ENCODE data around the gene MS4A18.
"Not testable (repeated sequence)": the region's sequence is repeated elsewhere in the genome, so short reads cannot be mapped to it uniquely, and the experiment has no call there.

Gene MS4A18

GRCh38 chr11:60724420-60724819 is at the start of gene MS4A18:
Gene MS4A18 (plus strand): TSS chr11:60724720.
- DNase-seq, result no peak

GRCh38 chr11:60678231-60678630 is 46.3 kb upstream of the MS4A18 start:
- not testable (repeated sequence) for DNase-seq

- no peak for DNase-seq
Observed at GRCh38 chr11:60679879-60680278, 44.6 kb upstream of the MS4A18 start.

- DNase-seq, result no peak
Observed at GRCh38 chr11:60680455-60681119, 43.9 kb upstream of the MS4A18 start.

GRCh38 chr11:60684541-60684848 is 40.0 kb upstream of the MS4A18 start:
- DNase-seq, result not testable (repeated sequence)

- no peak for DNase-seq
Observed at GRCh38 chr11:60691661-60692060, 32.9 kb upstream of the MS4A18 start.

GRCh38 chr11:60699284-60699691 is 25.2 kb upstream of the MS4A18 start, which contains the start of gene MS4A8:
Gene MS4A8 (plus strand): TSS chr11:60699612. CDS start chr11:60700861, 1,249 bp downstream.
- no peak for DNase-seq

GRCh38 chr11:60699936-60700335 is 24.6 kb upstream of the MS4A18 start:
- no peak for DNase-seq

- no peak for DNase-seq
Observed at GRCh38 chr11:60700689-60701468, 23.6 kb upstream of the MS4A18 start.

GRCh38 chr11:60701469-60701818 is 23.1 kb upstream of the MS4A18 start:
- DNase-seq, result no peak

GRCh38 chr11:60703374-60703773 is 21.1 kb upstream of the MS4A18 start:
- no peak for DNase-seq

GRCh38 chr11:60705895-60706294 is 18.6 kb upstream of the MS4A18 start:
- no peak for DNase-seq

- no peak for DNase-seq
Observed at GRCh38 chr11:60706931-60707330, 17.6 kb upstream of the MS4A18 start.

GRCh38 chr11:60710482-60710881 is 14.0 kb upstream of the MS4A18 start:
- DNase-seq, result no peak

- no peak for DNase-seq
Observed at GRCh38 chr11:60711276-60711675, 13.2 kb upstream of the MS4A18 start.

GRCh38 chr11:60713423-60713822 is 11.1 kb upstream of the MS4A18 start:
- DNase-seq, result not testable (repeated sequence)

GRCh38 chr11:60717956-60718355 is 6.6 kb upstream of the MS4A18 start:
- peak; percentile 16 to 19 for DNase-seq

- DNase-seq, result no peak
Observed at GRCh38 chr11:60718524-60719316, 5.8 kb upstream of the MS4A18 start.

GRCh38 chr11:60719391-60719790 is 5.1 kb upstream of the MS4A18 start:
- DNase-seq, result no peak

- DNase-seq, result no peak
Observed at GRCh38 chr11:60720460-60720859, 4.1 kb upstream of the MS4A18 start.

- DNase-seq, result no peak
Observed at GRCh38 chr11:60725592-60725991, 1.1 kb downstream of the MS4A18 start.

GRCh38 chr11:60731586-60731985 is 7.1 kb downstream of the MS4A18 start:
- no peak for DNase-seq

- no peak for DNase-seq
Observed at GRCh38 chr11:60734279-60734678, 9.8 kb downstream of the MS4A18 start.

GRCh38 chr11:60739114-60739513 is 14.6 kb downstream of the MS4A18 start:
- no peak for DNase-seq

Measured in CD4-positive, alpha-beta T cell treated with Interleukin-4 for 1 hour (primary cell).